Colonic mucosa (tissue), 4 donors: ENCODE measurements around the gene SPATA20. TPM values are rescaled to one million over a fixed set of nuclear protein-coding genes. Genes with fewer than 3 reads are reported as not detected.

Experiments used
- DNase-seq: peaks from one replicate; pipeline ENCODE4 v3.0.0-alpha.2; 2020
- H3K27ac ChIP-seq: fragments of 200-600 bp; one replicate; pipeline ENCODE4 v1.8.0; 2021
- H3K27me3 ChIP-seq: fragments of 200-600 bp; one replicate; pipeline ENCODE4 v1.8.0; 2021
- H3K36me3 ChIP-seq: fragments of 200-600 bp; one replicate; pipeline ENCODE4 v1.8.0; 2021
- H3K4me1 ChIP-seq: fragments of 200-600 bp; one replicate; pipeline ENCODE4 v1.8.0; 2021; ENCODE audit warnings: mild to moderate bottlenecking
- H3K4me3 ChIP-seq: fragments of 200-600 bp; one replicate; pipeline ENCODE4 v1.8.0; 2021
- H3K9ac ChIP-seq, 2 donors: one replicate each; pipeline ENCODE4 v1.7.0; 2013; ENCODE audit warnings: control low read depth in 2 of 2, low read depth in 2 of 2, low read length in 2 of 2
- H3K9me3 ChIP-seq: fragments of 200-600 bp; one replicate; pipeline ENCODE4 v1.8.0; 2021
- CTCF ChIP-seq: fragments of 200-600 bp; IDR thresholded peaks from one replicate; pipeline ENCODE4 v1.8.0; 2022; ENCODE audit warnings: antibody characterized with exemption, mild to moderate bottlenecking
- intact Hi-C: fragments of 100-400 bp; cut with DNase I; formaldehyde crosslinking; loops from one replicate; pipeline ENCODE4 v1.14.1; 2022
- total RNA-seq, 2 donors: library from RNA; stranded (reverse); fragmentation: NEBNext Ultra II Directional in 1 of 2; extraction: Animal tissue kit (Norgen Biotek cat#: 25700) in 1 of 2; gene quantifications; one replicate each; pipeline ENCODE4 v1.2.1, GENCODE V29; 2021
- donor health status: healthy.
- donor health status: DM: no; HTN: no; CAD: no.
- donor health status: DM: no; HTN: no; CAD: no.

The SPATA20 gene
- total RNA-seq, 2 donors from 2014 or later = 41.6 to 53.1 TPM

DNA sequence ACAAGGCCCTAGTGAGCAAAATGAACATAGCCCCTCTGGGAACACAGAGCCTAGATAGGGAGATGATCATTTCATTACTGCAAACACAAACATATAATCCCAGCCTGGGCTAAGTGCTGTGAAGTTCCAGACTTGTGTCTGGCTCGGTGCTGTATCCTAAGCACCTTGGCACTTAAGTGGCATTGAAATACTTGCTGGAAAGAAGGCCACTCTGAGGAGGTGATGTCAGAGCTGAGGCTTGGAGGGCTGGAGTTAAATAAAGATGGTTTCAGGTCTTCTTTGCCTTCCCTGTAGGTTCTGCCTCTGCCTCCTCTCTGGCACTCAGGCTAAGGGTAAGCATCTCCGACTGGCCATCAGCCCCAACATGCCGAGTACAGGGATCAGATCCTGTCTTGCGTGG lies 11.1 kb downstream of the SPATA20 start:
- H3K4me3 ChIP-seq = no peak overlapping the region
- H3K27ac ChIP-seq = no peak overlapping the region
- no peak overlapping the region for H3K9ac ChIP-seq
- no peaks in the 10 kb centered on the region for H3K9me3 ChIP-seq
- peaks cover 42% of the 10 kb centered on the region for H3K27me3 ChIP-seq
- H3K36me3 ChIP-seq = no peaks in the 10 kb centered on the region
- peaks cover 22% of the 10 kb centered on the region for H3K4me1 ChIP-seq
- DNase-seq = no peak
- no peak for TF ChIP-seq CTCF
- intact Hi-C loops = no loop called here

GRCh38 chr17:50558581-50558940 lies 11.6 kb downstream of the SPATA20 start:
- Histone ChIP-seq H3K27ac (no peak overlapping the region), H3K36me3 (no peaks in the 10 kb centered on the region), H3K27me3 (peaks cover 45% of the 10 kb centered on the region), H3K4me1 (peaks cover 22% of the 10 kb centered on the region), H3K4me3 (no peak overlapping the region), H3K9me3 (no peaks in the 10 kb centered on the region), H3K9ac (no peak overlapping the region)
- TF ChIP-seq CTCF = no peak
- intact Hi-C loops = no loop called here
- DNase-seq = no peak

GRCh38 chr17:50558941-50559614 lies 12.1 kb downstream of the SPATA20 start:
- TF ChIP-seq CTCF = no peak
- peak; percentile 29 for DNase-seq
- intact Hi-C loops = no loop called here
- Histone ChIP-seq H3K9me3 (no peaks in the 10 kb centered on the region), H3K27me3 (peaks cover 47% of the 10 kb centered on the region), H3K27ac (no peak overlapping the region), H3K4me3 (no peak overlapping the region), H3K4me1 (peaks cover 22% of the 10 kb centered on the region), H3K9ac (no peak overlapping the region), H3K36me3 (no peaks in the 10 kb centered on the region)

DNA sequence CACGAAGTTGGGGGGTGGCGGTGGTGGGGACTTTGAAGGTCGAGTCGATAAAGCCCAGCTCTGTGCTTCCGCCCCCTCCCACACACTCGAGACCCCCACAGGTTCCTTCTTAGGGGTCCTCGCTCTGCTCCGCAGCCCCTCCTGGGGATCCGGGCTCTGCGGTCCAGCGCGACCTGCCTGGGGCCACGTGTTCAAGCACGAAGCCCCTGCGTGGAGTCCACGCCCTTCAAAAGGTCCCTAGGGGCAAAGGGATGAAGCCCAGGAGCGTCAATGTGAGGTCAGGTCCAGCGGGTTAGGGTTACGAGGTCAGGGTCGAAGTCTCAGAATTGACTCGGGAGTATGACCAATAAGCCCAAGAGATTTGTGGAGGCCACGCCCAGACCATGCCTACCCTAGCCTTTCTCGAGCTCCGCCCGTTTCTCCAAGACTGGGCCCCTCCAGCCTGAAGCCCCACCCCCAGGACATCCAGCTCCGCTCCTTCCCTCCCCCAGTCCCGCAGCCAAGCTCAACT lies 12.8 kb downstream of the SPATA20 start:
- H3K4me1 ChIP-seq = peaks cover 22% of the 10 kb centered on the region
- no peak for TF ChIP-seq CTCF
- H3K27me3 ChIP-seq = peaks cover 53% of the 10 kb centered on the region
- intact Hi-C loops = no loop called here
- no peak overlapping the region for H3K27ac ChIP-seq
- H3K36me3 ChIP-seq = no peaks in the 10 kb centered on the region
- peak overlapping the region; percentile 39 for H3K4me3 ChIP-seq
- H3K9me3 ChIP-seq = no peaks in the 10 kb centered on the region
- H3K9ac ChIP-seq = peak overlapping the region in 1 of 2 donors; percentile 46
- peak; percentile 82 for DNase-seq

GRCh38 chr17:50560185-50560824 lies 13.3 kb downstream of the SPATA20 start, which contains the start of gene CACNA1G:
CACNA1G (plus strand) TSS chr17:50560715; CDS start chr17:50561460, 745 bp downstream.
- intact Hi-C loops = no loop called here
- H3K36me3 ChIP-seq = no peaks in the 10 kb centered on the region
- H3K9ac ChIP-seq = peak within 1 kb of the TSS in 1 of 2 donors; percentile 46
- peaks cover 54% of the 10 kb centered on the region for H3K27me3 ChIP-seq
- no peak within 1 kb of the TSS for H3K27ac ChIP-seq
- H3K9me3 ChIP-seq = no peaks in the 10 kb centered on the region
- peak within 1 kb of the TSS; percentile 39 for H3K4me3 ChIP-seq
- peaks cover 22% of the 10 kb centered on the region for H3K4me1 ChIP-seq
- DNase-seq = peak; percentile 92
- TF ChIP-seq CTCF = no peak
